ENCODE results near the gene RBFOX2. TPM values are rescaled to one million over a fixed set of nuclear protein-coding genes. Genes with fewer than 3 reads are reported as not detected.

Gene RBFOX2
- total and polyA plus RNA-seq, 12 donors = 15.7 to 86.6 (median 69.8) TPM

DNA sequence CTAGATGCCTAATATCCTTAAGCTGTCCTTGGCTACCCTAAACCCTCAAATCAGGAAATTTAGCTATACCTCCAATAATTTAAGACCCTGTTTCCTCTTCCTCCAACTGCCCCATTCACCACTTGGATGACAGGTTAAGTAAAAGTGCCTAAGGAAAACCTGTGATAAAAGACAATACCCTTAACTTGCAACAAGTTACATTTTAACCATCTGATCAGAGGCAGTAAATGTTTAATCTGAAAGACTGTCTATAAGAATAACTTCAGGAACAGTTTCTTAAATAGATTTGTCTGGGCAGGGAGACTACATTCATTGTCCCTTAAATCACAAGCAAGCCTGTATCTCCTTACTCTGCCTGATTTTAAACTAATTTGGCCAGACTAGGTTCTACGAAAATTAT, 181.8 kb downstream of the RBFOX2 start:
- H3K4me3 ChIP-seq = no peak overlapping the region
- TF ChIP-seq, protein P1, sequence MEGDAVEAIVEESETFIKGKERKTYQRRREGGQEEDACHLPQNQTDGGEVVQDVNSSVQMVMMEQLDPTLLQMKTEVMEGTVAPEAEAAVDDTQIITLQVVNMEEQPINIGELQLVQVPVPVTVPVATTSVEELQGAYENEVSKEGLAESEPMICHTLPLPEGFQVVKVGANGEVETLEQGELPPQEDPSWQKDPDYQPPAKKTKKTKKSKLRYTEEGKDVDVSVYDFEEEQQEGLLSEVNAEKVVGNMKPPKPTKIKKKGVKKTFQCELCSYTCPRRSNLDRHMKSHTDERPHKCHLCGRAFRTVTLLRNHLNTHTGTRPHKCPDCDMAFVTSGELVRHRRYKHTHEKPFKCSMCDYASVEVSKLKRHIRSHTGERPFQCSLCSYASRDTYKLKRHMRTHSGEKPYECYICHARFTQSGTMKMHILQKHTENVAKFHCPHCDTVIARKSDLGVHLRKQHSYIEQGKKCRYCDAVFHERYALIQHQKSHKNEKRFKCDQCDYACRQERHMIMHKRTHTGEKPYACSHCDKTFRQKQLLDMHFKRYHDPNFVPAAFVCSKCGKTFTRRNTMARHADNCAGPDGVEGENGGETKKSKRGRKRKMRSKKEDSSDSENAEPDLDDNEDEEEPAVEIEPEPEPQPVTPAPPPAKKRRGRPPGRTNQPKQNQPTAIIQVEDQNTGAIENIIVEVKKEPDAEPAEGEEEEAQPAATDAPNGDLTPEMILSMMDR (IDR thresholded peaks at IDR 0.05) = no peak
- TF ChIP-seq POLR2A (IDR thresholded peaks at IDR 0.05) = no peak
- no peaks in the 10 kb centered on the region for H3K27me3 ChIP-seq
- intact Hi-C loops (cut with DNase I) = loop anchor here (10.0 kb wide), 1 partner anchor 68 kb away; no protein-coding TSS in a partner anchor
- 31 to 57% (median 44%) methylated on average over 1 of the region's 1 CpG for WGBS, 4 donors
- DNase-seq = no peak
- H3K4me1 ChIP-seq (replicated peaks in 1 of 2) = peaks cover 3 to 15% of the 10 kb centered on the region in 2 donors
- H3K9me3 ChIP-seq (replicated peaks in 1 of 3) = no peaks in the 10 kb centered on the region
- H3K27ac ChIP-seq = no peak overlapping the region
- no peaks in the 10 kb centered on the region for H3K36me3 ChIP-seq (replicated peaks in 1 of 2)

DNA sequence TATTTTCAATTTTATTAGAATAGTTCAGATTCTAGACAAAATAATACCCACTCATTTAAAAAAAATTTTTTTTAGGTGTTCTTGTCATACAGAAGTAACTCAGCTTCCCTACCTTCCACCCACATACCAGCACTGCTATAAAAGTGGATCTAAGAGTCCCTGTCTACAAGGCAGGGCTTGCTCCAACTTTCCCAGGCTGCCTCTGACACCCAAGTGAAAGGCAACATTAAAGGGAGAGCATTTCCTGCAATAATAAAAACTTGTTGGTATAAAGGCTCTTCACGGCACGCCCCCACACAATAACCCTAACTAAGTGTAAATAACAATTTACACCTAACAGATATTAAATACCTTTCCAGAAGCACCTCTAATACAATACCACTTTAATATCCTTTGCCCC, 183.7 kb downstream of the RBFOX2 start:
- Histone ChIP-seq H3K4me1 (replicated peaks in 1 of 2) (peaks cover 3 to 19% of the 10 kb centered on the region in 2 donors), H3K27me3 (no peaks in the 10 kb centered on the region), H3K4me3 (no peak overlapping the region), H3K27ac (no peak overlapping the region), H3K36me3 (replicated peaks in 1 of 2) (no peaks in the 10 kb centered on the region), H3K9me3 (replicated peaks in 1 of 3) (no peaks in the 10 kb centered on the region)
- 93 to 96% (median 95%) methylated on average over 2 of the region's 2 CpGs for WGBS, 4 donors
- intact Hi-C loops (cut with DNase I) = loop anchor here (10.0 kb wide), 1 partner anchor 70 kb away; no protein-coding TSS in a partner anchor
- DNase-seq = no peak
- no peak for TF ChIP-seq POLR2A (IDR thresholded peaks at IDR 0.05)
- TF ChIP-seq, protein P1 (IDR thresholded peaks at IDR 0.05) = no peak

DNA sequence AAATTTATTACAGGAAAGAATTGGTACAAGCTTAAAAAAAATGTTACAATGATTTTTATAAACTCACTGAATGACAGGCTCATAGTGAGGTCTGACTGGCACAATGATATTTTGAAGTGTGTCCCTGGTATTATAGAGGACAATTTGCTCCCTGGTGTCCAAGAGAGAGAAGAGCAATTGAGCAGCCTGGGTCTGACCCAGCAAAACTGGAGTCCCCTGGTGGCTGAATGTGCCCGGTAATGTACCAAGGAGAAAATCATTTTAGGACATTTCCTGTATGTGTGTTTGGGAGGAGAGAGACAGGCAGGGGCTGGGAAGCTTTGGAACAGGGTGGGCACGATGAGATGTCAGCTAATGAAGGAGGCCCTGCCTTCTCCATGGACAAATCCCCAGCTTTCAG, 185.7 kb downstream of the RBFOX2 start:
- intact Hi-C loops (cut with DNase I) = loop anchor here (10.0 kb wide), 1 partner anchor 72 kb away; no protein-coding TSS in a partner anchor
- TF ChIP-seq, protein P1 (IDR thresholded peaks at IDR 0.05) = peak; percentile 44 to 73 (median 64)
- no peak for TF ChIP-seq POLR2A (IDR thresholded peaks at IDR 0.05)
- no peaks in the 10 kb centered on the region for H3K9me3 ChIP-seq (replicated peaks in 1 of 3)
- H3K27ac ChIP-seq = peak overlapping the region in 1 of 5 donors; percentile 27
- H3K4me1 ChIP-seq (replicated peaks in 1 of 2) = peaks cover 14 to 34% of the 10 kb centered on the region in 2 donors
- peak in 6 of 7 donors; percentile 38 to 76 (median 56) for DNase-seq
- H3K36me3 ChIP-seq (replicated peaks in 1 of 2) = no peaks in the 10 kb centered on the region
- 39 to 57% (median 41%) methylated on average over 2 of the region's 2 CpGs for WGBS, 4 donors
- no peaks in the 10 kb centered on the region for H3K27me3 ChIP-seq
- no peak overlapping the region for H3K4me3 ChIP-seq

DNA sequence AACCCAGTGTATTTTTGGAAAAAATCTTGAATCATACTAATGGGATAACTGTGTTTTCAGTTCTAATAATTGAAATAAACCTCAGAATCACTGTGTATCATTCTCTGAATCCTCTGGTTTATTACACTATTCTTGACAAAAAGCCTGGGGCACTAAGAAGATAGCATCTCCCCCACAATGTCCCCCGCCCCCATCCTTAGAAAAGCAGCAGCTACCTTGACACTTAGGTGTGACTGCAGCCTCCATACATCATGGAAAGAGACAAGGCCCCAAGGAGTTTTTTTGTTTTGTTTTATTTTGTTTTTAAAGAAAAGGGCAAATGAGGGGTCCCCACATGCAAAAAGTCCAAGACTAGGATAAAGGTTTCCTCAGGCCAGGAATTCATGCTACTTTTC, 186.1 kb downstream of the RBFOX2 start:
- H3K36me3 ChIP-seq (replicated peaks in 1 of 2) = no peaks in the 10 kb centered on the region
- H3K27ac ChIP-seq = no peak overlapping the region
- TF ChIP-seq POLR2A (IDR thresholded peaks at IDR 0.05) = no peak
- TF ChIP-seq, protein P1 (IDR thresholded peaks at IDR 0.05) = no peak
- WGBS, 4 donors = 88 to 100% (median 94%) methylated on average over 1 of the region's 1 CpG
- H3K4me3 ChIP-seq = no peak overlapping the region
- H3K4me1 ChIP-seq (replicated peaks in 1 of 2) = peaks cover 14 to 37% of the 10 kb centered on the region in 2 donors
- H3K9me3 ChIP-seq (replicated peaks in 1 of 3) = no peaks in the 10 kb centered on the region
- no peak for DNase-seq
- no peaks in the 10 kb centered on the region for H3K27me3 ChIP-seq
- intact Hi-C loops (cut with DNase I) = loop anchor here (10.0 kb wide), 1 partner anchor 72 kb away; no protein-coding TSS in a partner anchor

All from adrenal gland (tissue), 12 donors.